Stomach (tissue), 4 donors: ENCODE measurements around the gene RPL13A.

ENCODE experiments used
- POLR2A ChIP-seq, 4 donors: fragments of 450-650 bp; IDR thresholded peaks; one replicate each; pipeline ENCODE4 v1.6.1; 2016; ENCODE audit warnings: antibody characterized with exemption in 4 of 4, control low read depth in 2 of 4, mild to moderate bottlenecking in 1 of 4, moderate library complexity in 1 of 4
- TF ChIP-seq, protein P1 (sequence below), 7 experiments: fragments of 450-650 bp in 4 of 7; fragments of 200-600 bp in 3 of 7; sonication (generic) in 3 of 7; IDR thresholded peaks; one replicate each; pipeline ENCODE4 v1.5.1; 2016 to 2019; ENCODE audit warnings: antibody characterized with exemption in 7 of 7, control low read depth in 2 of 7, mild to moderate bottlenecking in 1 of 7

DNA sequence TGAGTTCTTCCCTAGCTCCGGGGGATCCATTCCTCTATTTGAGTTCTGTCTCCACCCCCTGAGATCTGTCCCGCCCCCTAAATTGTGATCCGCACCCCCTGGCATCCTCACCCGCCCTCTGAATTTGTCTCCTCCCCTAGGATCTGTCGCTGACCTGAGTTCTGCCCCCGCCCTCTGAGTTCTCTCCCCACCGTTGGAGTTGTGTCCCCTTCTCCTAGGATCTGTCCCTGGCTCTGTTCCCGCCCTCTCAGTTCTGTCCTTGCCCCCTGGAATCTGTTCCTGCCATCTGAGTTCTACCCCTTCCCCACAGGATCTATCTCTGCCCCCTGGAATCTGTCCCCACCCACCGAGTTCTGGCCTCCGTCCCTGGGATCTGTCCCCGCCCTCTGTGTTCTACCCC lies 45.1 kb upstream of the RPL13A start:
- TF ChIP-seq POLR2A (IDR thresholded peaks at IDR 0.05): no peak
- TF ChIP-seq, protein P1, sequence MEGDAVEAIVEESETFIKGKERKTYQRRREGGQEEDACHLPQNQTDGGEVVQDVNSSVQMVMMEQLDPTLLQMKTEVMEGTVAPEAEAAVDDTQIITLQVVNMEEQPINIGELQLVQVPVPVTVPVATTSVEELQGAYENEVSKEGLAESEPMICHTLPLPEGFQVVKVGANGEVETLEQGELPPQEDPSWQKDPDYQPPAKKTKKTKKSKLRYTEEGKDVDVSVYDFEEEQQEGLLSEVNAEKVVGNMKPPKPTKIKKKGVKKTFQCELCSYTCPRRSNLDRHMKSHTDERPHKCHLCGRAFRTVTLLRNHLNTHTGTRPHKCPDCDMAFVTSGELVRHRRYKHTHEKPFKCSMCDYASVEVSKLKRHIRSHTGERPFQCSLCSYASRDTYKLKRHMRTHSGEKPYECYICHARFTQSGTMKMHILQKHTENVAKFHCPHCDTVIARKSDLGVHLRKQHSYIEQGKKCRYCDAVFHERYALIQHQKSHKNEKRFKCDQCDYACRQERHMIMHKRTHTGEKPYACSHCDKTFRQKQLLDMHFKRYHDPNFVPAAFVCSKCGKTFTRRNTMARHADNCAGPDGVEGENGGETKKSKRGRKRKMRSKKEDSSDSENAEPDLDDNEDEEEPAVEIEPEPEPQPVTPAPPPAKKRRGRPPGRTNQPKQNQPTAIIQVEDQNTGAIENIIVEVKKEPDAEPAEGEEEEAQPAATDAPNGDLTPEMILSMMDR (IDR thresholded peaks at IDR 0.05): no peak
